T-helper 22 cell (primary cell): ENCODE data around the gene RASGRP4.
A peak's percentile ranks its signal among the peaks of the same experiment; 100 is the strongest.

Experiments
- DNase-seq: peaks from one replicate; pipeline ENCODE4 v3.0.0-alpha.2; 2020; ENCODE audit warnings: low read depth

RASGRP4 gene

GRCh38 chr19:38445362-38445761, 19.3 kb upstream of the RASGRP4 start:
- DNase-seq: no peak

- no peak for DNase-seq
Observed at GRCh38 chr19:38444026-38444425, 18.0 kb upstream of the RASGRP4 start.

- DNase-seq: no peak
Observed at GRCh38 chr19:38443458-38443999, 17.5 kb upstream of the RASGRP4 start.

GRCh38 chr19:38442736-38443135, 16.7 kb upstream of the RASGRP4 start:
- DNase-seq: no peak

GRCh38 chr19:38441657-38442348, 15.8 kb upstream of the RASGRP4 start:
- no peak for DNase-seq

- no peak for DNase-seq
Observed at GRCh38 chr19:38440592-38440991, 14.6 kb upstream of the RASGRP4 start.

GRCh38 chr19:38437917-38438316, 11.9 kb upstream of the RASGRP4 start:
- no peak for DNase-seq

- DNase-seq: no peak
Observed at GRCh38 chr19:38437295-38437694, 11.3 kb upstream of the RASGRP4 start.

GRCh38 chr19:38434549-38435051, 8.6 kb upstream of the RASGRP4 start:
- DNase-seq: no peak

- peak; percentile 21 for DNase-seq
Observed at GRCh38 chr19:38433268-38433733, 7.3 kb upstream of the RASGRP4 start, which contains the start of gene RYR1. Gene RYR1 (plus strand): TSS chr19:38433691. CDS start chr19:38433830, 139 bp downstream.

GRCh38 chr19:38430931-38431330, 4.9 kb upstream of the RASGRP4 start:
- DNase-seq: no peak

- no peak for DNase-seq
Observed at GRCh38 chr19:38429811-38430156, 3.8 kb upstream of the RASGRP4 start.

- DNase-seq: no peak
Observed at GRCh38 chr19:38429055-38429810, 3.2 kb upstream of the RASGRP4 start.

GRCh38 chr19:38427035-38427677, 1.1 kb upstream of the RASGRP4 start:
- peak; percentile 26 for DNase-seq

GRCh38 chr19:38425222-38425809, 703 bp downstream of the RASGRP4 start:
- no peak for DNase-seq

GRCh38 chr19:38424272-38424671, 1.7 kb downstream of the RASGRP4 start:
- no peak for DNase-seq

GRCh38 chr19:38422438-38422837, 3.6 kb downstream of the RASGRP4 start:
- DNase-seq: no peak

- no peak for DNase-seq
Observed at GRCh38 chr19:38421856-38422255, 4.2 kb downstream of the RASGRP4 start.

GRCh38 chr19:38420935-38421334, 5.1 kb downstream of the RASGRP4 start:
- no peak for DNase-seq

GRCh38 chr19:38417544-38418506, 8.2 kb downstream of the RASGRP4 start:
- DNase-seq: peak; percentile 25

- no peak for DNase-seq
Observed at GRCh38 chr19:38417146-38417543, 8.9 kb downstream of the RASGRP4 start.
